Measurements from ENCODE around the gene C5orf58.

Gene C5orf58

GRCh38 chr5:170256571-170256970, 23.8 kb downstream of the C5orf58 start:
- H3K27me3 Mint-ChIP-seq (ENCODE audit: low read depth) = no peaks in the 10 kb centered on the region
- H3K4me1 Mint-ChIP-seq (ENCODE audit: low read depth) = peaks cover 67% of the 10 kb centered on the region
- H3K4me3 Mint-ChIP-seq = no peak overlapping the region
- peaks cover 93% of the 10 kb centered on the region for H3K36me3 Mint-ChIP-seq (ENCODE audit: low read depth)
- H3K9me3 Mint-ChIP-seq = no peaks in the 10 kb centered on the region
- H3K27ac Mint-ChIP-seq = peak overlapping the region; percentile 67

DNA sequence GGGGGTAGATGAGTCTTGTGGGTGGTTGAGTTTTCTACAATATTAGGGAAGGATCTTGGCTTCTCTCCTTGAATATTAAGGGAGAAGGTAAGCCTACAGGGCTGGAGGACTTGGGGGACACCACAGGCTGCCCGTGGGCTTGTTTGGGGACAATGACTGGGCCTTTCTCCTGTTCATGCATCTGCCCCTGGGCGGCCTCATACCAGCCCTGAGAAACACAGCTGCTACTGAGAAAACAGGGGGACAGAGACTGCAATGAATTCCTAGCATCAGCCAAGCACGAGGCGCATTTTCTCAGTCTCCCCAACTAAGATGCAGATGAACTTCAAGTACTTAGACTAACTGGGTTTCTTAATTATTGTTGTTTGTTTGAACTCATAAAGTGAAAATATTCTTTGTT, 24.6 kb downstream of the C5orf58 start:
- H3K36me3 Mint-ChIP-seq (ENCODE audit: low read depth) = peaks cover 94% of the 10 kb centered on the region
- H3K27me3 Mint-ChIP-seq (ENCODE audit: low read depth) = no peaks in the 10 kb centered on the region
- H3K27ac Mint-ChIP-seq = no peak overlapping the region
- H3K4me1 Mint-ChIP-seq (ENCODE audit: low read depth) = peaks cover 75% of the 10 kb centered on the region
- H3K4me3 Mint-ChIP-seq = no peak overlapping the region
- H3K9me3 Mint-ChIP-seq = no peaks in the 10 kb centered on the region

DNA sequence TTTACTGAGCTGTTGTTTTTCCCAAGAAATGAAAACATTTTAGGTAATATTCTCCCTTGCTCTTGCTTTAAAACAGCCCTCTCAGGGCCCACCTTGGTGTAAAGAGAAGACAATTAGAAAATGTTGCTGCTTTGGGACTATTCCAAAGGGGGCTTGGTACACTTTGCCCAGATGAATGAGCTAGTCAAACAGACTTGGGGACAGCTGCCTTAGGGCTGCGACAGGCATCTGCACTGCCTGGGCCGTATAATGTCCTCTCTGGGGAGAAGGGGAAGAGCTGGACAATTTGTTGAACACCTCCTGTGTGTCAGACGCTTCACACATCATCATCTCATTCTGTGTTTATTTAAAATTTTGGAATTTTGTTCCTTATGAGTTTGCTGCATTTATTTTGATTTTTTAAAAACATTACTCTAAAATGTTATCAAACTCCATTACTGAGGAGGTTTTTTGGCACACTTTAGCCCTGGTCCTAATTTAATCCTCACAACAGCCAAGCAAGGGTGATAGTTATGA, 28.8 kb downstream of the C5orf58 start:
- Mint-ChIP-seq H3K27ac (peak overlapping the region; percentile 72), H3K27me3 (ENCODE audit: low read depth) (no peaks in the 10 kb centered on the region), H3K4me3 (peak overlapping the region; percentile 80), H3K4me1 (ENCODE audit: low read depth) (peaks cover 78% of the 10 kb centered on the region), H3K36me3 (ENCODE audit: low read depth) (peaks cover 87% of the 10 kb centered on the region), H3K9me3 (no peaks in the 10 kb centered on the region)

GRCh38 chr5:170262061-170263045, 29.6 kb downstream of the C5orf58 start:
- Mint-ChIP-seq H3K4me1 (ENCODE audit: low read depth) (peaks cover 79% of the 10 kb centered on the region), H3K27me3 (ENCODE audit: low read depth) (no peaks in the 10 kb centered on the region), H3K36me3 (ENCODE audit: low read depth) (peaks cover 86% of the 10 kb centered on the region), H3K9me3 (no peaks in the 10 kb centered on the region), H3K27ac (peak overlapping the region; percentile 72), H3K4me3 (peak overlapping the region; percentile 49)

- Mint-ChIP-seq H3K9me3 (no peaks in the 10 kb centered on the region), H3K4me1 (ENCODE audit: low read depth) (peaks cover 84% of the 10 kb centered on the region)
Observed at GRCh38 chr5:170263906-170264305, 31.1 kb downstream of the C5orf58 start.

GRCh38 chr5:170265522-170265921, 32.7 kb downstream of the C5orf58 start:
- Mint-ChIP-seq H3K9me3 (no peaks in the 10 kb centered on the region), H3K27me3 (ENCODE audit: low read depth) (no peaks in the 10 kb centered on the region), H3K4me3 (no peak overlapping the region), H3K36me3 (ENCODE audit: low read depth) (peaks cover 82% of the 10 kb centered on the region), H3K4me1 (ENCODE audit: low read depth) (peaks cover 85% of the 10 kb centered on the region), H3K27ac (no peak overlapping the region)

More at GRCh38 chr5:170263906-170264305, 31.1 kb downstream of the C5orf58 start:
- Mint-ChIP-seq H3K36me3 (ENCODE audit: low read depth) (peaks cover 83% of the 10 kb centered on the region), H3K27me3 (ENCODE audit: low read depth) (no peaks in the 10 kb centered on the region), H3K4me3 (peak overlapping the region; percentile 27), H3K27ac (peak overlapping the region; percentile 74)

DNA sequence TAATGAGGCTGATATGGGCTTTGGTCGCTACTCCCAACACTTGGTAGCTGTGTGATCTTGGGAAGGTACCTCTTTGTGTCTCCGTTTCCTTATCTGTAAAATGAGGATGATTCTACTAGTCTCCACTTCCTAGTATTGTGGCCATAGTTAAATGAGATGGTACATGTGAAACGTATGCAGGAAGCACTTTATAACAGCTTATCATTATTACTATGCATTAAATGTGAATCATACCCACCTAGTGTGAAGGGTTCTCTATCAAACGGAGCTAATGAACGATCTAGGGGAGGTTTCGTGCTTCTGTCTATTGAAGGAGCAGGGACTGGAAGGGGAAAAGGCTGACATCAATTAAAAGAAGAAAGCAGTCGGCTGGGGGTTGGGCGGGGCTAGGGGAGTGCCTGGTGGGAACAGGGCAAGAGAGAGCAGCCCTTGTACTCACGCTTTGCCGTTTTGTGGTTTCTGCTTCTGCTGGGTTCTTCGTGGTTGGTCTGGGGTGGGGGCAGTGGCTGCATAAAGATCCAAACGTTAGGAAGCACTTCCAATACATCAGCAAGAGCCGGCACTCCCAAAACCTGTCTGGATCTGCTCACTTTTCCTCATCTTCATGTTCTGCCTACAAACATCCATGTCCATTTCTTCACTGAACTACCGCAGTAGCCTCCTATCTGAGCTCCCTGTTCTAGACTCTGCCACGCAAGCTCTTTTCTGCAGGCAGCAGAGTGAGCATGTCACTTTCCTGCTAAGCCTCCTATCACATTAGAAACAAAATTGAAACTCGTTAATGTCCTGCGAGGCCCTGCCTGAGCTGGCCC, 34.0 kb downstream of the C5orf58 start:
- Mint-ChIP-seq H3K27ac (peak overlapping the region; percentile 92), H3K36me3 (ENCODE audit: low read depth) (peaks cover 83% of the 10 kb centered on the region), H3K4me3 (peak overlapping the region; percentile 70), H3K4me1 (ENCODE audit: low read depth) (peaks cover 83% of the 10 kb centered on the region), H3K27me3 (ENCODE audit: low read depth) (no peaks in the 10 kb centered on the region), H3K9me3 (no peaks in the 10 kb centered on the region)

- H3K4me3 Mint-ChIP-seq = peak overlapping the region; percentile 70
- peaks cover 81% of the 10 kb centered on the region for H3K36me3 Mint-ChIP-seq (ENCODE audit: low read depth)
- no peaks in the 10 kb centered on the region for H3K9me3 Mint-ChIP-seq
- H3K27ac Mint-ChIP-seq = peak overlapping the region; percentile 92
- no peaks in the 10 kb centered on the region for H3K27me3 Mint-ChIP-seq (ENCODE audit: low read depth)
- H3K4me1 Mint-ChIP-seq (ENCODE audit: low read depth) = peaks cover 80% of the 10 kb centered on the region
Observed at GRCh38 chr5:170267431-170268152, 34.8 kb downstream of the C5orf58 start.

GRCh38 chr5:170268153-170268689, 35.4 kb downstream of the C5orf58 start:
- no peaks in the 10 kb centered on the region for H3K9me3 Mint-ChIP-seq

DNA sequence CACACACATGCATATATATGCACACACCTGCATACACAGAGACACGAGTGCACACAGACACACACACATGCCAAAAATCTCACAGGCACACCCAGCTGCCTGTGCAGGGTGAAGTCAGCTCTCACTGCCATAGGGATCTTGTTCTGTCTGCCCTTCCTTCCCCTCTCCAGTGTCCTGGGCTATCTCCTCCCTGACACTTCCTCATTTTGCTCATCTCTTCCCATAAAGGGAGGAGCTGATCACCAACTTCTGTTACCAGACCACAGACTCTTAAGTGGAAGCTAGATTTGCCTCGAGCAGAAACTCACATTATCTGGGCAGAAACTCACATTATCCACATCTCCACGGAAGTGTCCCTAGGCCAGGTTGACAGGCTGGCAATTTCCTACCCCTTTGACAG, 36.1 kb downstream of the C5orf58 start:
- Mint-ChIP-seq H3K9me3 (no peaks in the 10 kb centered on the region), H3K27me3 (ENCODE audit: low read depth) (no peaks in the 10 kb centered on the region), H3K4me1 (ENCODE audit: low read depth) (peaks cover 80% of the 10 kb centered on the region), H3K4me3 (peak overlapping the region; percentile 77), H3K36me3 (ENCODE audit: low read depth) (peaks cover 82% of the 10 kb centered on the region), H3K27ac (peak overlapping the region; percentile 94)

More at GRCh38 chr5:170268153-170268689, 35.4 kb downstream of the C5orf58 start:
- peaks cover 80% of the 10 kb centered on the region for H3K4me1 Mint-ChIP-seq (ENCODE audit: low read depth)
- H3K27me3 Mint-ChIP-seq (ENCODE audit: low read depth) = no peaks in the 10 kb centered on the region
- H3K4me3 Mint-ChIP-seq = peak overlapping the region; percentile 77
- H3K36me3 Mint-ChIP-seq (ENCODE audit: low read depth) = peaks cover 82% of the 10 kb centered on the region
- peak overlapping the region; percentile 94 for H3K27ac Mint-ChIP-seq

- Mint-ChIP-seq H3K36me3 (ENCODE audit: low read depth) (peaks cover 83% of the 10 kb centered on the region), H3K27ac (peak overlapping the region; percentile 94), H3K4me3 (peak overlapping the region; percentile 77), H3K4me1 (ENCODE audit: low read depth) (peaks cover 81% of the 10 kb centered on the region), H3K9me3 (no peaks in the 10 kb centered on the region), H3K27me3 (ENCODE audit: low read depth) (no peaks in the 10 kb centered on the region)
Observed at GRCh38 chr5:170269579-170269978, 36.8 kb downstream of the C5orf58 start.

GRCh38 chr5:170270293-170271069, 37.7 kb downstream of the C5orf58 start:
- Mint-ChIP-seq H3K4me1 (ENCODE audit: low read depth) (peaks cover 86% of the 10 kb centered on the region), H3K4me3 (peak overlapping the region; percentile 56)

More at GRCh38 chr5:170270293-170271069, 37.7 kb downstream of the C5orf58 start:
- Mint-ChIP-seq H3K9me3 (no peaks in the 10 kb centered on the region), H3K27ac (peak overlapping the region; percentile 72), H3K36me3 (ENCODE audit: low read depth) (peaks cover 89% of the 10 kb centered on the region), H3K27me3 (ENCODE audit: low read depth) (no peaks in the 10 kb centered on the region)

All from T-helper 1 cell treated with Interleukin-12 subunit alpha and Interleukin-12 subunit beta and Interleukin-4 antibody, amounts not matched to agents 30 μg/mL and 1 μg/mL, for 36 hours (primary cell).